DMS153 treated with DMSO at 0.1 percent for 48 hours (cell line): ENCODE results near the gene LRIT2.

Source experiments
- DNase-seq: peaks from one replicate; lab custom pipeline; 2025; ENCODE audit not compliant: unreplicated experiment; lab: John Stamatoyannopoulos, UW

The LRIT2 gene

GRCh38 chr10:84205853-84206525 lies 19.4 kb downstream of the LRIT2 start:
- no peak for DNase-seq

- peak; percentile 44 for DNase-seq
Measured at GRCh38 chr10:84205049-84205852, 20.1 kb downstream of the LRIT2 start.

- DNase-seq: no peak
Measured at GRCh38 chr10:84204610-84205009, 20.7 kb downstream of the LRIT2 start.

GRCh38 chr10:84204122-84204521 lies 21.2 kb downstream of the LRIT2 start:
- DNase-seq: no peak

GRCh38 chr10:84202349-84202748 lies 23.0 kb downstream of the LRIT2 start:
- no peak for DNase-seq

GRCh38 chr10:84201682-84202081 lies 23.7 kb downstream of the LRIT2 start:
- DNase-seq: no peak

GRCh38 chr10:84201244-84201606 lies 24.1 kb downstream of the LRIT2 start:
- no peak for DNase-seq

- DNase-seq: no peak
Measured at GRCh38 chr10:84200537-84201243, 24.7 kb downstream of the LRIT2 start.

- DNase-seq: no peak
Measured at GRCh38 chr10:84198206-84198915, 27.0 kb downstream of the LRIT2 start.

- DNase-seq: no peak
Measured at GRCh38 chr10:84197643-84198042, 27.7 kb downstream of the LRIT2 start.

GRCh38 chr10:84196941-84197340 lies 28.4 kb downstream of the LRIT2 start:
- no peak for DNase-seq

GRCh38 chr10:84196083-84196482 lies 29.3 kb downstream of the LRIT2 start:
- DNase-seq: peak; percentile 80

GRCh38 chr10:84195044-84195830 lies 30.1 kb downstream of the LRIT2 start:
- DNase-seq: no peak

GRCh38 chr10:84194424-84195043 lies 30.8 kb downstream of the LRIT2 start, which contains the start of gene CDHR1:
TSS of gene CDHR1 (plus strand) at chr10:84194537. CDS start at chr10:84194761, 224 bp downstream.
- no peak for DNase-seq

- no peak for DNase-seq
Measured at GRCh38 chr10:84193846-84194423, 31.4 kb downstream of the LRIT2 start.

GRCh38 chr10:84193327-84193726 lies 32.0 kb downstream of the LRIT2 start:
- no peak for DNase-seq

GRCh38 chr10:84191106-84191505 lies 34.2 kb downstream of the LRIT2 start:
- no peak for DNase-seq

- DNase-seq: no peak
Measured at GRCh38 chr10:84190621-84191020, 34.7 kb downstream of the LRIT2 start.

- DNase-seq: no peak
Measured at GRCh38 chr10:84188815-84189214, 36.5 kb downstream of the LRIT2 start.
